A549 (cell line): ENCODE results near the gene FAM181A. TPM values are rescaled to one million over a fixed set of nuclear protein-coding genes. Genes with fewer than 3 reads are reported as not detected.

ENCODE experiments used
- ATAC-seq, 2 experiments: fragments of 200-7000 bp in 1 of 2; fragments of >200 bp in 1 of 2; cut with Nextera tagmentation in 1 of 2; cut with Tn5 transposase in 1 of 2; 3 replicates each; pipeline versions ENCODE4 v1.8.0 to v1.9.1; 2018 to 2020; ENCODE audit warnings: mild to moderate bottlenecking in 1 of 2, moderate library complexity in 1 of 2
- CTCF ChIA-PET: fragments of 300-600 bp; sonication (Branson Sonifier 250); formaldehyde crosslinking; extraction: SDS; loops from one replicate; lab custom pipeline; 2021; ENCODE audit warnings: antibody characterized with exemption, inconsistent platforms; lab: Yijun Ruan, JAX
- POLR2A ChIA-PET: fragments of 350-600 bp; formaldehyde crosslinking; extraction: SDS; loops from one replicate; lab custom pipeline; 2021; ENCODE audit warnings: antibody characterized with exemption, inconsistent platforms; lab: Yijun Ruan, JAX
- DNase-seq, 2 experiments: peaks; one replicate each; pipeline versions ENCODE4 v3.0.0 to v3.0.0-alpha.2; 2011 to 2016; ENCODE audit warnings: low read depth in 1 of 2, low spot score in 1 of 2
- FAIRE-seq: peaks from 2 replicates; lab custom pipeline; 2011; peaks lifted over from hg19 to GRCh38; lab: Jason Lieb, UNC
- H3K27ac ChIP-seq, 2 experiments: fragments of >200 bp; sonication (Bioruptor Twin); formaldehyde crosslinking; 3 replicates each; pipeline ENCODE4 v1.5.1; 2016 to 2017
- H3K4me1 ChIP-seq: fragments of >200 bp; sonication (Bioruptor Twin); formaldehyde crosslinking; 3 replicates; pipeline ENCODE4 v1.6.1; 2016
- H3K4me2 ChIP-seq: fragments of >200 bp; sonication (Bioruptor Twin); formaldehyde crosslinking; 3 replicates; pipeline ENCODE4 v1.6.1; 2016
- H3K4me3 ChIP-seq: fragments of >200 bp; sonication (Bioruptor Twin); formaldehyde crosslinking; 3 replicates; pipeline ENCODE4 v1.5.1; 2016
- H3K9me3 ChIP-seq: fragments of >200 bp; sonication (Bioruptor Twin); formaldehyde crosslinking; 3 replicates; pipeline ENCODE4 v1.6.1; 2016
- ATOH8 ChIP-seq: fragments of 250-450 bp; sonication (Bioruptor Pico); IDR thresholded peaks from 2 replicates; pipeline ENCODE4 v1.5.0; 2020; ENCODE audit warnings: low read depth, mild to moderate bottlenecking, moderate library complexity
- CBX2 ChIP-seq: fragments of 200-600 bp; sonication (generic); IDR thresholded peaks from 2 replicates; pipeline ENCODE4 v1.6.1; 2016; ENCODE audit warnings: low read depth, mild to moderate bottlenecking, borderline replicate concordance
- CBX8 ChIP-seq: fragments of 200-600 bp; sonication (generic); IDR thresholded peaks from 2 replicates; pipeline ENCODE4 v1.6.1; 2016
- ELK1 ChIP-seq: fragments of 150-350 bp; IDR thresholded peaks from 2 replicates; pipeline ENCODE4 v1.6.1; 2014; ENCODE audit warnings: low read depth, mild to moderate bottlenecking, low read length
- EP300 ChIP-seq, 2 experiments: fragments of >200 bp; sonication (Bioruptor Twin); formaldehyde crosslinking; IDR thresholded peaks; 2 replicates in 1 of 2; 3 replicates in 1 of 2; pipeline ENCODE4 v1.6.1; 2016 to 2017
- ESRRA ChIP-seq: fragments of 150-350 bp; IDR thresholded peaks from 2 replicates; pipeline ENCODE4 v1.6.1; 2014; ENCODE audit warnings: mild to moderate bottlenecking, low read length, borderline replicate concordance
- FOXS1 ChIP-seq: fragments of 250-450 bp; sonication (Bioruptor Pico); IDR thresholded peaks from 2 replicates; pipeline ENCODE4 v1.5.0; 2020; ENCODE audit warnings: mild to moderate bottlenecking, moderate library complexity
- GATA3 ChIP-seq: IDR thresholded peaks from 2 replicates; pipeline ENCODE4 v1.6.1; 2012; ENCODE audit warnings: borderline replicate concordance
- HDAC2 ChIP-seq: fragments of 200-600 bp; sonication (generic); IDR thresholded peaks from 2 replicates; pipeline ENCODE4 v1.6.1; 2016
- HEYL ChIP-seq: fragments of 250-450 bp; sonication (Bioruptor Pico); IDR thresholded peaks from 2 replicates; pipeline ENCODE4 v1.8.0; 2021; ENCODE audit warnings: mild to moderate bottlenecking, moderate library complexity
- HMGXB4 ChIP-seq: fragments of 250-450 bp; sonication (Bioruptor Pico); IDR thresholded peaks from 2 replicates; pipeline ENCODE4 v1.5.0; 2021; ENCODE audit warnings: mild to moderate bottlenecking, moderate library complexity, borderline replicate concordance
- HOXA7 ChIP-seq: fragments of 250-450 bp; sonication (Bioruptor Pico); IDR thresholded peaks from 2 replicates; pipeline ENCODE4 v1.5.0; 2020; ENCODE audit warnings: mild to moderate bottlenecking, moderate library complexity
- MAFK ChIP-seq: fragments of 450-650 bp; IDR thresholded peaks from 2 replicates; pipeline ENCODE4 v1.6.1; 2014; ENCODE audit not compliant: partially characterized antibody
- MAX ChIP-seq: IDR thresholded peaks from 2 replicates; pipeline ENCODE4 v1.6.1; 2012
- NFE2L2 ChIP-seq: fragments of 150-350 bp; conservative IDR thresholded peaks from 2 replicates; pipeline ENCODE4 v1.6.1; 2014; ENCODE audit warnings: low read length
- NR3C1 ChIP-seq: fragments of >200 bp; sonication (Bioruptor Twin); formaldehyde crosslinking; IDR thresholded peaks from 3 replicates; pipeline ENCODE4 v1.6.1; 2017
- RAD21 ChIP-seq, 2 experiments: fragments of >200 bp in 1 of 2; sonication (Bioruptor Twin) in 1 of 2; formaldehyde crosslinking in 1 of 2; IDR thresholded peaks in 1 of 2; conservative IDR thresholded peaks in 1 of 2; 2 replicates in 1 of 2; 3 replicates in 1 of 2; pipeline ENCODE4 v1.6.1; 2012 to 2018; ENCODE audit warnings: inconsistent platforms in 1 of 2
- RARB ChIP-seq: fragments of 250-450 bp; sonication (Bioruptor Pico); IDR thresholded peaks from 2 replicates; pipeline ENCODE4 v1.8.0; 2021; ENCODE audit warnings: mild to moderate bottlenecking, moderate library complexity
- RCOR1 ChIP-seq: fragments of 150-350 bp; IDR thresholded peaks from 2 replicates; pipeline ENCODE4 v1.6.1; 2014; ENCODE audit warnings: antibody characterized with exemption, low read length, low read depth
- SMC3 ChIP-seq: fragments of >200 bp; sonication (Bioruptor Twin); formaldehyde crosslinking; IDR thresholded peaks from 3 replicates; pipeline ENCODE4 v1.6.1; 2018; ENCODE audit warnings: inconsistent platforms
- TFCP2L1 ChIP-seq: fragments of 250-450 bp; sonication (Bioruptor Pico); IDR thresholded peaks from 2 replicates; pipeline ENCODE4 v1.5.0; 2021; ENCODE audit warnings: mild to moderate bottlenecking
- WGBS: methylation state at CpG from one replicate; pipeline ENCODE4 v1.1.6; 2017; ENCODE audit errors: missing lambda C conversion rate; 5-methylcytosine and 5-hydroxymethylcytosine counted together
- polyA plus RNA-seq, 4 experiments: library from polyadenylated mRNA; depleted of rRNA in 3 of 4; stranded (reverse); fragments of >200 nt; fragmentation: RNase III in 1 of 4; extraction: RNeasy Plus Mini Kit Qiagen cat#74134 plus additional on column Dnase treatment in 1 of 4; gene quantifications; 2 replicates in 3 of 4; 3 replicates in 1 of 4; pipeline ENCODE4 v1.2.3, GENCODE V29; 2011 to 2017
- TF ChIP-seq, protein P1 (sequence below): fragments of 450-650 bp; IDR thresholded peaks from 2 replicates; pipeline ENCODE4 v1.6.1; 2014; ENCODE audit warnings: antibody characterized with exemption
- TF ChIP-seq, protein P2 (sequence below): fragments of >200 bp; sonication (Bioruptor Twin); formaldehyde crosslinking; IDR thresholded peaks from 3 replicates; pipeline ENCODE4 v1.6.1; 2016

FAM181A gene
- polyA plus RNA-seq, 2 of the 4 experiments (the other 2 are of a cell fraction) = not detected

GRCh38 chr14:93924592-93925355 lies 2.4 kb upstream of the FAM181A start:
- Histone ChIP-seq H3K9me3 (no peaks in the 10 kb centered on the region), H3K27ac (no peak overlapping the region), H3K4me3 (no peak overlapping the region), H3K4me2 (no peak overlapping the region), H3K4me1 (no peaks in the 10 kb centered on the region)
- CTCF ChIA-PET = interaction anchor here (0.7 to 3.1 kb wide), 10 partner anchors 11 to 270 kb away, joined by 3 to 17 read pairs (median 4); no protein-coding TSS in a partner anchor
- 50% methylated on average over 14 of the region's 14 CpGs for WGBS
- DNase-seq (no peak), FAIRE-seq (no peak), ATAC-seq (no peak)
- POLR2A ChIA-PET = no interaction called here
- TF ChIP-seq HEYL (CRISPR knock-in tag) (no peak), TFCP2L1 (CRISPR knock-in tag) (no peak), MAX (no peak), ELK1 (no peak), EP300 (IDR thresholded peaks at IDR 0.05) (no peak), FOXS1 (CRISPR knock-in tag) (no peak), CBX8 (no peak)
- TF ChIP-seq, protein P1, sequence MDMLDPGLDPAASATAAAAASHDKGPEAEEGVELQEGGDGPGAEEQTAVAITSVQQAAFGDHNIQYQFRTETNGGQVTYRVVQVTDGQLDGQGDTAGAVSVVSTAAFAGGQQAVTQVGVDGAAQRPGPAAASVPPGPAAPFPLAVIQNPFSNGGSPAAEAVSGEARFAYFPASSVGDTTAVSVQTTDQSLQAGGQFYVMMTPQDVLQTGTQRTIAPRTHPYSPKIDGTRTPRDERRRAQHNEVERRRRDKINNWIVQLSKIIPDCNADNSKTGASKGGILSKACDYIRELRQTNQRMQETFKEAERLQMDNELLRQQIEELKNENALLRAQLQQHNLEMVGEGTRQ = no peak

- no peak overlapping the region for H3K27ac ChIP-seq
- whole genome bisulfite sequencing = 55% methylated on average over 13 of the region's 13 CpGs
- DNase-seq (no peak), FAIRE-seq (no peak), ATAC-seq (no peak)
- no peak overlapping the region for H3K4me3 ChIP-seq
- ChIA-PET CTCF (interaction anchor here (0.7 to 3.1 kb wide), 8 partner anchors 10 to 271 kb away, joined by 3 to 17 read pairs (median 4); no protein-coding TSS in a partner anchor), POLR2A (no interaction called here)
- H3K4me1 ChIP-seq = no peaks in the 10 kb centered on the region
- TF ChIP-seq NR3C1 (no peak), NFE2L2 (no peak), RARB (CRISPR knock-in tag) (no peak)
- H3K4me2 ChIP-seq = no peak overlapping the region
- no peaks in the 10 kb centered on the region for H3K9me3 ChIP-seq
Observed at GRCh38 chr14:93925374-93925895, 1.7 kb upstream of the FAM181A start.

GRCh38 chr14:93926245-93926872 lies 785 bp upstream of the FAM181A start:
- ATAC-seq = no peak
- ChIA-PET POLR2A (no interaction called here), CTCF (interaction anchor here (1.0 to 3.1 kb wide), 4 partner anchors 13 to 272 kb away, joined by 3 to 17 read pairs (median 6); no protein-coding TSS in a partner anchor)
- H3K4me1 ChIP-seq = no peaks in the 10 kb centered on the region
- TF ChIP-seq, protein P2, sequence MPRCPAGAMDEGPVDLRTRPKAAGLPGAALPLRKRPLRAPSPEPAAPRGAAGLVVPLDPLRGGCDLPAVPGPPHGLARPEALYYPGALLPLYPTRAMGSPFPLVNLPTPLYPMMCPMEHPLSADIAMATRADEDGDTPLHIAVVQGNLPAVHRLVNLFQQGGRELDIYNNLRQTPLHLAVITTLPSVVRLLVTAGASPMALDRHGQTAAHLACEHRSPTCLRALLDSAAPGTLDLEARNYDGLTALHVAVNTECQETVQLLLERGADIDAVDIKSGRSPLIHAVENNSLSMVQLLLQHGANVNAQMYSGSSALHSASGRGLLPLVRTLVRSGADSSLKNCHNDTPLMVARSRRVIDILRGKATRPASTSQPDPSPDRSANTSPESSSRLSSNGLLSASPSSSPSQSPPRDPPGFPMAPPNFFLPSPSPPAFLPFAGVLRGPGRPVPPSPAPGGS = no peak
- TF ChIP-seq HMGXB4 (no peak), CBX2 (no peak), FOXS1 (CRISPR knock-in tag) (no peak), RCOR1 (no peak), HDAC2 (no peak), ATOH8 (CRISPR knock-in tag) (no peak), SMC3 (no peak), ESRRA (no peak), HEYL (CRISPR knock-in tag) (no peak), GATA3 (no peak), RAD21 (conservative IDR thresholded peaks at IDR 0.05 in 1 of 2, IDR thresholded peaks at IDR 0.05 in 1 of 2) (no peak), MAFK (no peak), HOXA7 (no peak)
- no peak overlapping the region for H3K4me3 ChIP-seq
- no peak overlapping the region for H3K27ac ChIP-seq
- H3K9me3 ChIP-seq = no peaks in the 10 kb centered on the region
- no peak overlapping the region for H3K4me2 ChIP-seq
- no peak for FAIRE-seq
- 55% methylated on average over 16 of the region's 21 CpGs for WGBS
- no peak for DNase-seq
